ENCODE measurements around the gene CUBN.

DNA sequence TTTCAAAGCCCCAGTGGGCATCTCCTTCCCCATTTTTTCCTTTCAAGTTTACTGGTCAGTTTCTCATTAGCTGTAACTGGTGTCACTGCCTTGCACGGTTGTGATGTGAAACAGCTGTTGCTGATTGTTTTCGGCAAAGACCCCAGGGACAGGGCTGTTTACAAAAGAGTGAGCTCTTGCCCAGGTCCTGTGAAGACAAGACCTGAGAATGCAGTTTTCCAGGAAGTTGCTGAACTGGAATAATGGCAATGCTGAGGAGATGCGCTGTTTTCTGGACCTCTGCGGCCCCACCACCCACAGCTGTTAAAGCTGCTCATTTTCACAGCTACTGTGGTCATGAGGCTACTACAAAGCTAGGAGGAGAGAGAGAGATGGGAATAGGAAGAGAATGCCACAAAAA lies 195.8 kb downstream of the CUBN start:
- TF ChIP-seq, protein P1, sequence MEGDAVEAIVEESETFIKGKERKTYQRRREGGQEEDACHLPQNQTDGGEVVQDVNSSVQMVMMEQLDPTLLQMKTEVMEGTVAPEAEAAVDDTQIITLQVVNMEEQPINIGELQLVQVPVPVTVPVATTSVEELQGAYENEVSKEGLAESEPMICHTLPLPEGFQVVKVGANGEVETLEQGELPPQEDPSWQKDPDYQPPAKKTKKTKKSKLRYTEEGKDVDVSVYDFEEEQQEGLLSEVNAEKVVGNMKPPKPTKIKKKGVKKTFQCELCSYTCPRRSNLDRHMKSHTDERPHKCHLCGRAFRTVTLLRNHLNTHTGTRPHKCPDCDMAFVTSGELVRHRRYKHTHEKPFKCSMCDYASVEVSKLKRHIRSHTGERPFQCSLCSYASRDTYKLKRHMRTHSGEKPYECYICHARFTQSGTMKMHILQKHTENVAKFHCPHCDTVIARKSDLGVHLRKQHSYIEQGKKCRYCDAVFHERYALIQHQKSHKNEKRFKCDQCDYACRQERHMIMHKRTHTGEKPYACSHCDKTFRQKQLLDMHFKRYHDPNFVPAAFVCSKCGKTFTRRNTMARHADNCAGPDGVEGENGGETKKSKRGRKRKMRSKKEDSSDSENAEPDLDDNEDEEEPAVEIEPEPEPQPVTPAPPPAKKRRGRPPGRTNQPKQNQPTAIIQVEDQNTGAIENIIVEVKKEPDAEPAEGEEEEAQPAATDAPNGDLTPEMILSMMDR (IDR thresholded peaks at IDR 0.05; ENCODE audit: low read depth, low read length): no peak
- TF ChIP-seq, protein P2, sequence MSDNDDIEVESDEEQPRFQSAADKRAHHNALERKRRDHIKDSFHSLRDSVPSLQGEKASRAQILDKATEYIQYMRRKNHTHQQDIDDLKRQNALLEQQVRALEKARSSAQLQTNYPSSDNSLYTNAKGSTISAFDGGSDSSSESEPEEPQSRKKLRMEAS (IDR thresholded peaks at IDR 0.05; ENCODE audit: low read depth, low read length): no peak
- TF ChIP-seq POLR2A (IDR thresholded peaks at IDR 0.05; ENCODE audit: extremely low read depth, insufficient read length) (no peak), MYC (IDR thresholded peaks at IDR 0.05; ENCODE audit: low read depth, low read length) (no peak)
